A673 (cell line): ENCODE data around the gene PEX7. TPM values are rescaled to one million over a fixed set of nuclear protein-coding genes. Genes with fewer than 3 reads are reported as not detected.

Experiments
- BruUV-seq: library from RNA; stranded (reverse); fragments of 400-500 nt; replicated peaks from 2 replicates; lab custom pipeline; 2021; lab: Mats Ljungman, UMichigan
- CTCF ChIA-PET: fragments of 300-600 bp; sonication (Branson Sonifier 250); formaldehyde crosslinking; loops from one replicate; lab custom pipeline; 2022; ENCODE audit warnings: antibody characterized with exemption; lab: Charles Lee
- POLR2A ChIA-PET: fragments of 300-600 bp; sonication (Branson Sonifier 250); formaldehyde crosslinking; loops from one replicate; lab custom pipeline; 2022; ENCODE audit warnings: antibody characterized with exemption; ENCODE audit not compliant: low non-redundant PET; lab: Charles Lee
- DNase-seq: peaks from one replicate; pipeline ENCODE4 v3.0.0-alpha.2; 2015; ENCODE audit warnings: low spot score
- H3K27ac ChIP-seq: fragments of 200-600 bp; sonication (generic); 2 replicates; pipeline ENCODE4 v1.5.1; 2016; ENCODE audit warnings: mixed run types, low read depth, mild to moderate bottlenecking, mixed read lengths, antibody characterized with exemption, low read length; ENCODE audit not compliant: poor library complexity, severe bottlenecking
- H3K27me3 ChIP-seq: fragments of 200-600 bp; sonication (generic); replicated peaks from 2 replicates; pipeline ENCODE4 v1.6.1; 2017; ENCODE audit warnings: mixed run types, low read depth, mild to moderate bottlenecking, mixed read lengths, antibody characterized with exemption, low read length; ENCODE audit not compliant: insufficient read depth, poor library complexity
- H3K36me3 ChIP-seq: fragments of 200-600 bp; sonication (generic); 2 replicates; pipeline ENCODE4 v1.6.1; 2016; ENCODE audit warnings: mixed run types, mild to moderate bottlenecking, mixed read lengths, antibody characterized with exemption, low read length; ENCODE audit not compliant: insufficient read depth, poor library complexity, severe bottlenecking
- H3K4me1 ChIP-seq: fragments of 200-600 bp; sonication (generic); 2 replicates; pipeline ENCODE4 v1.6.1; 2017; ENCODE audit warnings: mixed run types, mild to moderate bottlenecking, mixed read lengths, antibody characterized with exemption, low read length; ENCODE audit not compliant: insufficient read depth, poor library complexity, severe bottlenecking
- H3K4me3 ChIP-seq: fragments of 200-600 bp; sonication (generic); 2 replicates; pipeline ENCODE4 v1.5.1; 2016; ENCODE audit warnings: low read depth, mixed run types, mild to moderate bottlenecking, mixed read lengths, low read length; ENCODE audit not compliant: poor library complexity, severe bottlenecking
- H3K9me3 ChIP-seq: fragments of 200-600 bp; sonication (generic); 2 replicates; pipeline ENCODE4 v1.6.1; 2016; ENCODE audit warnings: mixed run types, low read depth, mild to moderate bottlenecking, mixed read lengths, antibody characterized with exemption, low read length; ENCODE audit not compliant: poor library complexity, severe bottlenecking
- CTCF ChIP-seq: fragments of 300-800, 200-600 bp; sonication (generic); conservative IDR thresholded peaks from 2 replicates; pipeline ENCODE4 v1.5.1; 2017; ENCODE audit warnings: low read depth, mild to moderate bottlenecking, antibody characterized with exemption, low read length, moderate library complexity, mixed read lengths
- EZH2 ChIP-seq: fragments of 200-600 bp; sonication (generic); IDR thresholded peaks from 2 replicates; pipeline ENCODE4 v1.6.1; 2017; ENCODE audit warnings: borderline replicate concordance, low read depth, mild to moderate bottlenecking, mixed read lengths, antibody characterized with exemption, low read length; ENCODE audit not compliant: poor library complexity, severe bottlenecking
- intact Hi-C: fragments of 100-400 bp; cut with micrococcal nuclease; formaldehyde crosslinking; loops from one replicate; pipeline ENCODE4 v1.10.0; 2022; ENCODE audit not compliant: unreplicated experiment
- total RNA-seq: library from RNA; stranded (reverse); gene quantifications from 2 replicates; pipeline ENCODE4 v1.2.3, GENCODE V29; 2021

PEX7 gene
- total RNA-seq, 1 experiment from 2014 or later = 6.2 TPM

DNA sequence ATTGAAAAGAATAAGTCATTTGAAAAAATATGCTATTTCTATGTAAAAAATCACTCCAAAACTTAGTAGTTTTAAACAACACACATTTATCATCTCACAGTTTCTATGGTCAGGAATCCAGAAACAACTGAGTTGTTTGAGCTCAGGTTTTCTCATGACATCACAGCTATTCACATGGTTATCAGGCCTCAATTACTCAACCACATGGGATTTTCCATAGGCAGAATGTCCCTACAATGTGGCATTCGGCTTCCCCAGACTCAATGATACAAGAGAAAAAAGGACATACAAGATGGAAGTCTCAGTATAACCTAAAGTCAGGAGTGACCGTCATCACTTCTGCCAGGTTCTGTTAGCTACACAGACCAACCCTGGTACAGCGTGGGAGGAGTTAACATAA is 96.3 kb downstream of the PEX7 start:
- no peak overlapping the region for H3K27ac ChIP-seq
- no peak for TF ChIP-seq EZH2
- TF ChIP-seq CTCF = no peak
- no peaks in the 10 kb centered on the region for H3K9me3 ChIP-seq
- ChIA-PET CTCF (no interaction called here), POLR2A (interaction anchor here (0.5 kb wide), 1 partner anchor 40 kb away, joined by 5 read pairs; no protein-coding TSS in a partner anchor)
- peaks cover 29% of the 10 kb centered on the region for H3K4me1 ChIP-seq
- no peak overlapping the region for H3K4me3 ChIP-seq
- DNase-seq = no peak
- no peaks in the 10 kb centered on the region for H3K36me3 ChIP-seq
- peaks cover 35% of the 10 kb centered on the region for H3K27me3 ChIP-seq
- no TSS peak for BruUV-seq
- intact Hi-C loops = no loop called here

DNA sequence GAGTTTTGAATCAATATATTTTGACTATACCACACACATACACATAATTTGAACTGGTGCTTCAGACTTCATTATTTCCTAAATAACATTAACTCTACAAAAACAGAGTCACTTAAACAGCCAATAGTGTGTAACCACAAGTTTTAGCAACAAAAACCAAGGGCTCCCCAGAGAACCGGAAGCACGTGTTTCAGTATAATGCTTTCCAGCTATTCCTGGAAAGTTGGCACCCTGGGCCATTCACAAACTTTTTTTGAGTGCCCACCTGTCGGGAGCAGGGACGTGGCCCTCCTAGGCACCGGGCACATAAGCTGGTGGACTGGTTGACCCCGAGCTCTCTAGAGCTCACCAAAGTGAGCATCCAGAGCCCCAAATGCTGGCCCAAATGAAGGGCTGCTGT is 97.8 kb downstream of the PEX7 start:
- ChIA-PET POLR2A (no interaction called here), CTCF (no interaction called here)
- intact Hi-C loops = loop anchor here (10.0 kb wide), 3 partner anchors 275 to 635 kb away; partner anchors contain the start of gene BCLAF1
- Histone ChIP-seq H3K4me3 (peak overlapping the region; percentile 50), H3K36me3 (no peaks in the 10 kb centered on the region), H3K27me3 (peaks cover 50% of the 10 kb centered on the region), H3K9me3 (no peaks in the 10 kb centered on the region), H3K4me1 (peaks cover 29% of the 10 kb centered on the region), H3K27ac (no peak overlapping the region)
- TF ChIP-seq EZH2 (no peak), CTCF (no peak)
- DNase-seq = peak; percentile 33
- no TSS peak for BruUV-seq

- H3K27ac ChIP-seq = no peak overlapping the region
- ChIA-PET CTCF (no interaction called here), POLR2A (no interaction called here)
- BruUV-seq = no TSS peak
- H3K4me1 ChIP-seq = peaks cover 29% of the 10 kb centered on the region
- TF ChIP-seq EZH2 (no peak), CTCF (no peak)
- no peaks in the 10 kb centered on the region for H3K9me3 ChIP-seq
- peak overlapping the region; percentile 50 for H3K4me3 ChIP-seq
- intact Hi-C loops = loop anchor here (10.0 kb wide), 3 partner anchors 276 to 636 kb away; partner anchors contain the start of gene BCLAF1
- peaks cover 54% of the 10 kb centered on the region for H3K27me3 ChIP-seq
- H3K36me3 ChIP-seq = no peaks in the 10 kb centered on the region
- peak; percentile 25 for DNase-seq
Measured at GRCh38 chr6:136920671-136921380, 98.4 kb downstream of the PEX7 start.
